CD4-positive, alpha-beta T cell treated with Interleukin-4 for 4 hours (primary cell): ENCODE data around the gene PCSK9.
"Not testable (repeated sequence)": the region's sequence is repeated elsewhere in the genome, so short reads cannot be mapped to it uniquely, and the experiment has no call there.

Experiments
- DNase-seq: peaks from one replicate; pipeline ENCODE4 v3.0.0-alpha.2; 2020

Gene PCSK9

GRCh38 chr1:55081905-55082296 lies 42.6 kb downstream of the PCSK9 start:
- DNase-seq, result no peak

- no peak for DNase-seq
Measured at GRCh38 chr1:55084257-55084656, 44.9 kb downstream of the PCSK9 start.

GRCh38 chr1:55087439-55087838 lies 48.1 kb downstream of the PCSK9 start:
- DNase-seq, result no peak

- DNase-seq, result no peak
Measured at GRCh38 chr1:55088413-55088812, 49.1 kb downstream of the PCSK9 start.

- DNase-seq, result no peak
Measured at GRCh38 chr1:55089683-55090082, 50.3 kb downstream of the PCSK9 start.

- no peak for DNase-seq
Measured at GRCh38 chr1:55092475-55092874, 53.1 kb downstream of the PCSK9 start.

GRCh38 chr1:55095095-55095494 lies 55.7 kb downstream of the PCSK9 start:
- no peak for DNase-seq

GRCh38 chr1:55103891-55104290 lies 64.5 kb downstream of the PCSK9 start:
- no peak for DNase-seq

GRCh38 chr1:55107101-55107500 lies 67.8 kb downstream of the PCSK9 start:
- DNase-seq, result no peak

- DNase-seq, result not testable (repeated sequence)
Measured at GRCh38 chr1:55109005-55109404, 69.7 kb downstream of the PCSK9 start.
